HEK293T (cell line): ENCODE measurements around the gene PRMT1.

Source experiments
- CTCF ChIA-PET: fragments of 350-600 bp; formaldehyde crosslinking; extraction: SDS; loops from one replicate; lab custom pipeline; 2021; ENCODE audit warnings: antibody characterized with exemption, inconsistent platforms; lab: Yijun Ruan, JAX
- POLR2A ChIA-PET: fragments of 350-600 bp; formaldehyde crosslinking; extraction: SDS; loops from one replicate; lab custom pipeline; 2020; ENCODE audit warnings: antibody characterized with exemption, inconsistent platforms; lab: Yijun Ruan, JAX
- DNase-seq: peaks from one replicate; pipeline ENCODE4 v3.0.0; 2012; ENCODE audit warnings: mixed read lengths; ENCODE audit errors: extremely low spot score
- ARNT ChIP-seq: fragments of 450-650 bp; IDR thresholded peaks from 2 replicates; pipeline ENCODE4 v1.6.1; 2017; ENCODE audit warnings: mild to moderate bottlenecking
- BHLHE40 ChIP-seq: fragments of 450-650 bp; IDR thresholded peaks from 2 replicates; pipeline ENCODE4 v1.6.1; 2016; ENCODE audit warnings: mild to moderate bottlenecking, moderate library complexity, borderline replicate concordance
- CTBP1 ChIP-seq: fragments of 450-650 bp; IDR thresholded peaks from 2 replicates; pipeline ENCODE4 v1.6.1; 2016; ENCODE audit warnings: borderline replicate concordance
- ELF4 ChIP-seq: fragments of 450-650 bp; IDR thresholded peaks from 2 replicates; pipeline ENCODE4 v1.6.1; 2017; ENCODE audit warnings: antibody characterized with exemption
- FOXA1 ChIP-seq: fragments of 450-650 bp; IDR thresholded peaks from 2 replicates; pipeline ENCODE4 v1.6.1; 2016; ENCODE audit warnings: mild to moderate bottlenecking
- FOXK2 ChIP-seq: fragments of 450-650 bp; IDR thresholded peaks from 2 replicates; pipeline ENCODE4 v1.6.1; 2016; ENCODE audit warnings: mild to moderate bottlenecking
- FOXM1 ChIP-seq: fragments of 450-650 bp; IDR thresholded peaks from 2 replicates; pipeline ENCODE4 v1.6.1; 2017; ENCODE audit warnings: mild to moderate bottlenecking, borderline replicate concordance
- HDGF ChIP-seq: fragments of 450-650 bp; IDR thresholded peaks from 2 replicates; pipeline ENCODE4 v1.6.1; 2017; ENCODE audit warnings: antibody characterized with exemption, borderline replicate concordance
- L3MBTL2 ChIP-seq: fragments of 450-650 bp; conservative IDR thresholded peaks from 2 replicates; pipeline ENCODE4 v1.6.1; 2016; ENCODE audit warnings: mild to moderate bottlenecking
- LEF1 ChIP-seq: fragments of 450-650 bp; IDR thresholded peaks from 2 replicates; pipeline ENCODE4 v1.6.1; 2017; ENCODE audit warnings: mild to moderate bottlenecking, borderline replicate concordance
- NFRKB ChIP-seq: fragments of 450-650 bp; IDR thresholded peaks from 2 replicates; pipeline ENCODE4 v1.6.1; 2016; ENCODE audit warnings: mild to moderate bottlenecking, moderate library complexity
- SP1 ChIP-seq: fragments of 450-650 bp; IDR thresholded peaks from 2 replicates; pipeline ENCODE4 v1.6.1; 2017
- SUZ12 ChIP-seq: fragments of 450-650 bp; IDR thresholded peaks from 2 replicates; pipeline ENCODE4 v1.6.1; 2016; ENCODE audit warnings: mild to moderate bottlenecking
- TARDBP ChIP-seq: fragments of 450-650 bp; IDR thresholded peaks from 2 replicates; pipeline ENCODE4 v1.6.1; 2016
- ZNF384 ChIP-seq: fragments of 450-650 bp; IDR thresholded peaks from 2 replicates; pipeline ENCODE4 v1.6.1; 2016
- TF ChIP-seq, protein P1 (sequence below): fragments of 450-650 bp; IDR thresholded peaks from 2 replicates; pipeline ENCODE4 v1.6.1; 2016

The PRMT1 gene

DNA sequence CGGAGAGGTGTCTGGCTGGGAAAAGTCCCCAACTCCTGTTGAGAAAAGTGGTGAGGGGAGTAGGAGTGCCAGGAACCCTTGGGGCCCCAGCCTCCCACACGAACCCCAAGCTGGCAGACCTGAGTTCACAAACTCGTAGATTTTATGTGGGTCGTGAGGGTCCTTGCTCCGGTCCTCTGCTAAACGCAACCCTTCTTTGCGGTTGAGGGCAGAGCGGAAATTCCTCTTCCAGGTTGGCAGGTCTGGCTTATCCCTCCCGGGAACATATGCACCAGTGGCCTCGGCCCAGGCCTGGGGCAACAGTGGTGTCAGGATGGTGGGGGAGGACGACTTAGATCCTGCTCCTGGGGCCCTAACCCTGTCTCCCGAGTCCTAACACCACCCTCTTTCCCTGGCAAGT, 13.8 kb upstream of the PRMT1 start:
- ChIA-PET POLR2A (interaction anchor here (1.4 to 5.2 kb wide), 3 partner anchors 13 to 22 kb away, joined by 6 to 57 read pairs (median 44); partner anchors contain the start of genes PRMT1, RRAS and SCAF1), CTCF (no interaction called here)
- TF ChIP-seq HDGF (no peak), FOXM1 (no peak), ZNF384 (no peak), SUZ12 (no peak), CTBP1 (no peak), ELF4 (no peak), LEF1 (no peak), ARNT (no peak), L3MBTL2 (no peak), BHLHE40 (no peak), SP1 (no peak), TARDBP (no peak), FOXK2 (no peak), FOXA1 (no peak), NFRKB (no peak)
- TF ChIP-seq, protein P1, sequence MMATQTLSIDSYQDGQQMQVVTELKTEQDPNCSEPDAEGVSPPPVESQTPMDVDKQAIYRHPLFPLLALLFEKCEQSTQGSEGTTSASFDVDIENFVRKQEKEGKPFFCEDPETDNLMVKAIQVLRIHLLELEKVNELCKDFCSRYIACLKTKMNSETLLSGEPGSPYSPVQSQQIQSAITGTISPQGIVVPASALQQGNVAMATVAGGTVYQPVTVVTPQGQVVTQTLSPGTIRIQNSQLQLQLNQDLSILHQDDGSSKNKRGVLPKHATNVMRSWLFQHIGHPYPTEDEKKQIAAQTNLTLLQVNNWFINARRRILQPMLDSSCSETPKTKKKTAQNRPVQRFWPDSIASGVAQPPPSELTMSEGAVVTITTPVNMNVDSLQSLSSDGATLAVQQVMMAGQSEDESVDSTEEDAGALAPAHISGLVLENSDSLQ: no peak
- no peak for DNase-seq

DNA sequence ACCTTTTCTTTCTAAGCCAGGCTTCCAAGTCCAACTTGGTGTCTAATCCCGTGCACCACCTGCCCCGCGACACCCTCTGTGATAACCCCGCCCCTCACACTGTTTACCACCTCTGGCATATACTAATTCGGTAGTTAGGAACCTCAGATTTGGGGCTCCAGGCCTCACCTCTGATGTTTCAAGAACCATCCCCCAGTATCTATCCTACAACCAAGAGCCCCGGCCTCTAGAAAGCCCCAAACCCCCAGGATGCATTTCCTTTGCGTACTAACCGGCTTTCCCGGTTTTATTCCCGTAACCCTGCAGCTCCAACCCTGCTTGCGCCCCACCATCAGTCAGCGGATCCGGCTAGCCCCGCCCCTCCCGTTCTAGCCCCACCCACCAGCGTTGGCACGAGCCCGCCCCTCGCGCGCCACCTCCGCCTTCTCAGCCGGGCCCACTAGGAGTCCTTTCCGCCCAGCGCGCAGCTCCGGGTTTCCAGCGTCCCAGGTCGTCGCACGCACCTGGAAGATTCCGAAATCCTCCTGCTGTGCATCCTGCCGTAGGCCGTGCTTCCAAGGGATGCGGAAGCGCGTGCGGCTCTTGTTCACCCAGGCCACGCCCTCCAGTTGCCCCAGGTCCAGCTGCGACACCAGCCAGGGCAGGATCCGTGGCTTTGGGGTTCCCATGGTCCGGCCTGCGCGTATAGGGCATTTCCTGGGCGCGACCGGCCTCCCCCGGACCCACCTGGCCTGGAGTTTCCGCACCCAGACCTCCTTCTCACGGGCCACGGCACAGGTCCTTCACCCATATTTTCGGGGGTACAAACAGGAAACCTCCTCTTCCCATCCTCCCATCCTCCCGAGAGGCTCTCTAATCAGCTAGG, 12.7 kb upstream of the PRMT1 start:
- TF ChIP-seq ZNF384 (no peak), SUZ12 (no peak), LEF1 (no peak), CTBP1 (no peak), BHLHE40 (no peak)
- peak; percentile 85 for DNase-seq
- ChIA-PET POLR2A (interaction anchor here (0.7 to 5.2 kb wide), 10 partner anchors 9 to 83 kb away, joined by 3 to 57 read pairs (median 5); partner anchors contain the start of genes PRMT1, PRRG2, RRAS and SCAF1), CTCF (interaction anchor here (1.0 to 1.5 kb wide), 4 partner anchors 11 to 94 kb away, joined by 3 to 5 read pairs (median 4); no protein-coding TSS in a partner anchor)

DNA sequence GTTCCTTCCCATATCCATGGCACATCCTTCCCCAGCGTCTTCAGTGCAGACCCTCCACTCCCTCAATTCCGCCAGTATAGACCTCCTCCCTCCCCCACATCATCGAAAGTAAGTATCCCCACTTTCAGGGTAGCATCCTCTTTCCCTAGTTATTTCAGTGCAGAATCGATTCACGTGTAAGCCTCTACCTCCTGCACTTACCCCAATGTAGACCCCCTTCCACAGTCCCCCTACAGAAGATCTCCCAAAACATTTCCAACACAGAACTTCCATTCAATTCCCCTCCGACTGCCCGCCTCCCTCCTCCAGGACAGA, 12.1 kb upstream of the PRMT1 start:
- DNase-seq: no peak
- ChIA-PET CTCF (interaction anchor here (1.0 to 1.5 kb wide), 4 partner anchors 11 to 95 kb away, joined by 3 to 5 read pairs (median 4); no protein-coding TSS in a partner anchor), POLR2A (interaction anchor here (0.7 to 5.2 kb wide), 9 partner anchors 10 to 605 kb away, joined by 3 to 57 read pairs (median 4); partner anchors contain the start of genes PRMT1, PRRG2, RRAS and SCAF1)
- TF ChIP-seq SUZ12: no peak
- TF ChIP-seq ELF4: no peak
- no peak for TF ChIP-seq CTBP1
- TF ChIP-seq NFRKB: no peak
- no peak for TF ChIP-seq FOXK2
- no peak for TF ChIP-seq L3MBTL2
- TF ChIP-seq HDGF: no peak
- no peak for TF ChIP-seq FOXM1
- TF ChIP-seq FOXA1: no peak
- TF ChIP-seq SP1: no peak
- TF ChIP-seq BHLHE40: no peak

DNA sequence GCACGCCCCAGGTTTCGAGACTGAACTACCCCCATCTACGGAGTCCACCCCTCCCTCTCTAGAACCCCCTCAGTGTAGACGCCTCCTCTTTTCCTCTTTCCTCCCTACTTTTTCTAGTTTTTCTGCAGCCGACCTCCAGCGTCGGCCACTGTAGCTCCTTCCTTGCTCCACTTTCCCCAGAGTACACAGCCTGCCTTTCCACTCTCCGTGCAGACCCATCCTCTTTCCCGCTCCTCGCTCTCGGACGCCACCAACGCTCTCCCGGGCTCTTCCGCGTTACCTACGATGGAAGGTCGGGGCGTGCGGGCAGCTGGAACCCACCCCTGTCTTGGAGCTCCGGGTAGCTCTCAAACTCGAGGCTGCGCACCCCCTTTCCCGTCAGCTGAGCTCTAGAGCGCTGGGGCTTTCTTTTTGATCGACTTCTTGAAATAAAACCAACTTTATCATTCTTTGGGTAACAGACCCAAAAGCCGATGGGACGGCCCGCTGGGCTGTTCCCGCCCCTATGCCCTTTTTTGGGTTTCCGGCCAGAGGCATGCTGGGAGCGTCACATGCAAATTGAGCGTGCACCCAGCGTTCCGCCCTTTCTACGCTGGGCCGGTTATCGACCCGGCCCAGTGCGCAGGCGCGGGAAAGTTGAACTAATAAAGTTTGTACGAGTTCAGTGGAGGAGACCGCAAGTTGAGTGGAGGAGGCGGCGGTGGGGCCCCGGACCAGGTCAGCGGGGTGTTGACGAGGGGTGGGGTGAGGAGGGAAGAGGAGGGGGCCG, 11.5 kb upstream of the PRMT1 start, which contains the start of the genes BCL2L12 and IRF3:
TSS of gene BCL2L12 (plus strand) at position 583 of the 769 bp plus-strand sequence. CDS start 760 bp downstream, outside the sequence.
TSS of gene IRF3 (minus strand) at position 507 of the 769 bp plus-strand sequence. CDS start 1,019 bp downstream, outside the sequence.
- POLR2A ChIA-PET: interaction anchor here (0.7 to 5.2 kb wide), 8 partner anchors 10 to 605 kb away, joined by 3 to 57 read pairs (median 4); partner anchors contain the start of genes PRMT1, RRAS and SCAF1
- no peak for TF ChIP-seq BHLHE40
- peak; percentile 16; the same call in 1 of the 2 replicates for TF ChIP-seq L3MBTL2
- no peak for TF ChIP-seq FOXA1
- DNase-seq: peak; percentile 92
- CTCF ChIA-PET: interaction anchor here (1.0 to 1.5 kb wide), 3 partner anchors 13 to 95 kb away, joined by 3 to 4 read pairs (median 4); no protein-coding TSS in a partner anchor

DNA sequence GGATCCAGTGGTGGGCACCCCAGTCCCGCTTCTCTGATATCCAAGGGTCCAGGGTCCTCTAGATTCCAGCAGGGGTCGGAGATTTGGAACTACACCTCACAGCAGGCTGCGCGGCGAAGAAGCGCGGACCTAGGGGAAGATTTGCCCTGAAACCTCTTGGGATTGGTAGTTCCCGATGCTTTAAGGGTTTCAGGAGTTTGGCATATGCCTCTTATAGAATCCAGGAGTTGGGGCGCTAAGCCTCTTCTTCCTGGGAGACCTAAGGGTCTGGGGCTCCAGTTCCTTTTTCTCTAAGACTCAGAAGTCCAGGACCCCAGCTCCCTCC, 11.0 kb upstream of the PRMT1 start:
- ChIA-PET POLR2A (interaction anchor here (0.9 to 5.2 kb wide), 6 partner anchors 11 to 85 kb away, joined by 3 to 57 read pairs (median 16); partner anchors contain the start of genes PRMT1, PRRG2, RRAS and SCAF1), CTCF (interaction anchor here (1.2 kb wide), 1 partner anchor 13 kb away, joined by 3 read pairs; no protein-coding TSS in a partner anchor)
- TF ChIP-seq L3MBTL2 (no peak), CTBP1 (no peak), ARNT (no peak), ELF4 (no peak), SP1 (no peak)
- no peak for DNase-seq

DNA sequence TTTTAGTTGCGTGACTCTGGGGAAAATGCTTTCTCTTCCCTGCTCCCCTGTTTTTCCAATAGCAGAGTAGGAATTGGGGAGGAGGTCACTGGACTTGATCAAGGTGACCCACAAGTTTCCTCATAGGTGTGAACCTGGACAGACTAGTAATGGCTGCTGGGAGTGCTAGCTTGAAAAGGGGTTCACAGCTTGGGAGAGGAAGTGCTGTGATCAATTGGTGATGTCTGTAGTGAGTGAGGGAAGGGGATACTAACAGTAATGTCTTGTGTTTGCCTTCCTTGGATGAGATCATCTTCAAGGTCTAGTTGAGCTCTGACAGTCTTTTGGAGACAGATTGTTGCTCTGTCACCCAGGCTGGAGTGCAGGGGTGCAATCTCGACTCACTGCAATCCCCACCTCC, 9.6 kb upstream of the PRMT1 start:
- ChIA-PET POLR2A (interaction anchor here (1.1 to 4.8 kb wide), 3 partner anchors 9 to 26 kb away, joined by 3 to 44 read pairs (median 25); partner anchors contain the start of genes PRMT1, RRAS and SCAF1), CTCF (interaction anchor here (0.9 kb wide), 1 partner anchor 21 kb away, joined by 3 read pairs; no protein-coding TSS in a partner anchor)
- no peak for TF ChIP-seq FOXA1
- TF ChIP-seq CTBP1: no peak
- TF ChIP-seq, protein P1: no peak
- no peak for TF ChIP-seq SP1
- no peak for TF ChIP-seq L3MBTL2
- TF ChIP-seq HDGF: no peak
- TF ChIP-seq SUZ12: no peak
- TF ChIP-seq TARDBP: no peak
- TF ChIP-seq BHLHE40: no peak
- TF ChIP-seq NFRKB: no peak
- no peak for TF ChIP-seq FOXM1
- TF ChIP-seq ELF4: no peak

More for the DNA sequence above, 9.6 kb upstream of the PRMT1 start:
- no peak for DNase-seq
